Ectodermal cell (in vitro differentiated cells): ENCODE data around the gene DNAJC30.

Experiments used
- H3K27ac ChIP-seq: 2 replicates; pipeline ENCODE4 v1.7.0; 2013; ENCODE audit warnings: mild to moderate bottlenecking, low read depth, low read length; ENCODE audit not compliant: insufficient read depth, poor library complexity, severe bottlenecking
- H3K27me3 ChIP-seq: 2 replicates; pipeline ENCODE4 v1.7.0; 2013; ENCODE audit warnings: mild to moderate bottlenecking, low read length; ENCODE audit not compliant: insufficient read depth, control insufficient read depth, poor library complexity, severe bottlenecking
- H3K36me3 ChIP-seq: one replicate; pipeline ENCODE4 v1.7.0; 2013; ENCODE audit warnings: low read length; ENCODE audit not compliant: control insufficient read depth, insufficient read depth
- H3K4me1 ChIP-seq: one replicate; pipeline ENCODE4 v1.7.0; 2013; ENCODE audit warnings: low read length; ENCODE audit not compliant: control insufficient read depth, insufficient read depth
- H3K4me3 ChIP-seq: 2 replicates; pipeline ENCODE4 v1.7.0; 2013; ENCODE audit warnings: low read depth, low read length, control low read depth; ENCODE audit not compliant: insufficient read depth
- H3K9me3 ChIP-seq: 2 replicates; pipeline ENCODE4 v1.7.0; 2013; ENCODE audit warnings: mild to moderate bottlenecking, low read length, moderate library complexity; ENCODE audit not compliant: control insufficient read depth
- WGBS, 2 experiments: methylation state at CpG; one replicate each; pipeline ENCODE4 v1.1.7; 2013; ENCODE audit warnings: missing lambda C conversion rate in 2 of 2; 5-methylcytosine and 5-hydroxymethylcytosine counted together

Gene DNAJC30

GRCh38 chr7:73635428-73636200 is 47.6 kb downstream of the DNAJC30 start:
- Histone ChIP-seq H3K4me1 (no peaks in the 10 kb centered on the region), H3K27ac (no peak overlapping the region), H3K4me3 (no peak overlapping the region), H3K36me3 (no peaks in the 10 kb centered on the region), H3K9me3 (no peaks in the 10 kb centered on the region), H3K27me3 (no peaks in the 10 kb centered on the region)
- WGBS, 2 experiments: 88 to 89% methylated on average over 8 of the region's 8 CpGs

DNA sequence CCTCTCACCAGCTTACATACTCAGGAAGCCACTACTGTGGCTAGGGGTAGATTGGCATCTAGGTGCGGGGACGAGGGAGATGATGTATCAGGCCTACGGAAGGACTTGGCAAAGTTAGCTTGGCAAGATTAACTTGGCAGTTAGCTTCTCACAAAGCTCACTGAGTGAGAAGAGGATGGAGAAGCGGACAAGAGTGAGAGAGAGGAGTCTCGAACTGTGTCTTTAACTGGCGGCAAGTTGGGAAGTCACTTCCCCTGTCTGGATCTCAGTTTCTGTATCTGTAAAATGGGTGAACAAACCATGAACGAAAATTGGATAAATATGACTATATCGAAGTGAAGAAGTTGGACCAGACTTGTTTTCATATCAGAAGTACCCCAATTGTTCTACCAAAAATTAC is 49.4 kb downstream of the DNAJC30 start:
- H3K9me3 ChIP-seq: no peaks in the 10 kb centered on the region
- no peaks in the 10 kb centered on the region for H3K36me3 ChIP-seq
- 95% methylated on average over 8 of the region's 8 CpGs for WGBS, 2 experiments
- no peak overlapping the region for H3K27ac ChIP-seq
- no peaks in the 10 kb centered on the region for H3K27me3 ChIP-seq
- no peak overlapping the region for H3K4me3 ChIP-seq
- H3K4me1 ChIP-seq: no peaks in the 10 kb centered on the region

DNA sequence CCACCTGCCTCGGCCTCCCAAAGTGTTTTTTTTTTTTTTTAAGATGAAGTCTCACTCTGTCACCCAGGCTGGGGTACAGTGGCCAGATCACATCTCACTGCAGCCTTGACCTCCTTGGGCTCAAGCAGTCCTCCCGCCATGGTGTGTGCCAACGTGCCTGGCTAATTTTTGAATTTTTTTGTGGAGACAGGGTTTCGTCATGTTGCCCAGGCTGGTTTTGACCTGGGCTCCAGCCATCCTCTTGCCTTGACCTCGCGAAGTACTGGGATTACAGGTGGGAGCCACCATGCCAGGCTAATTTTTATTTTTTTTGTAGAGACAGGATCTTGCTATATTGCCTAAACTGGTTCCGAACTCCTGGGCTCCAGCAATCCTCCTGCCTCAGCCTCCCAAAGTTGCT is 49.9 kb downstream of the DNAJC30 start:
- 84 to 87% methylated on average over 7 of the region's 7 CpGs for WGBS, 2 experiments
- Histone ChIP-seq H3K36me3 (no peaks in the 10 kb centered on the region), H3K4me1 (no peaks in the 10 kb centered on the region), H3K27me3 (peaks cover 3% of the 10 kb centered on the region), H3K9me3 (no peaks in the 10 kb centered on the region), H3K4me3 (no peak overlapping the region), H3K27ac (no peak overlapping the region)

- H3K27me3 ChIP-seq: peaks cover 4% of the 10 kb centered on the region
- no peaks in the 10 kb centered on the region for H3K9me3 ChIP-seq
- no peaks in the 10 kb centered on the region for H3K36me3 ChIP-seq
- no peak overlapping the region for H3K4me3 ChIP-seq
- peaks cover 4% of the 10 kb centered on the region for H3K4me1 ChIP-seq
- WGBS, 2 experiments: 62 to 63% methylated on average over 1 of the region's 1 CpG
- no peak overlapping the region for H3K27ac ChIP-seq
These were observed 51.7 kb downstream of the DNAJC30 start for GRCh38 chr7:73631558-73631957.
